Stimulated activated CD8-positive, alpha-beta memory T cell treated with anti-CD3 and anti-CD28 coated beads, Interleukin-7, amount 100 ng/mL, for 1 hour (primary cell): ENCODE measurements around the gene TPM2.

Source experiments
- DNase-seq, 2 donors: peaks; one replicate each; pipeline ENCODE4 v3.0.0-alpha.2; 2020; ENCODE audit warnings: low read depth in 2 of 2

Gene TPM2

DNA sequence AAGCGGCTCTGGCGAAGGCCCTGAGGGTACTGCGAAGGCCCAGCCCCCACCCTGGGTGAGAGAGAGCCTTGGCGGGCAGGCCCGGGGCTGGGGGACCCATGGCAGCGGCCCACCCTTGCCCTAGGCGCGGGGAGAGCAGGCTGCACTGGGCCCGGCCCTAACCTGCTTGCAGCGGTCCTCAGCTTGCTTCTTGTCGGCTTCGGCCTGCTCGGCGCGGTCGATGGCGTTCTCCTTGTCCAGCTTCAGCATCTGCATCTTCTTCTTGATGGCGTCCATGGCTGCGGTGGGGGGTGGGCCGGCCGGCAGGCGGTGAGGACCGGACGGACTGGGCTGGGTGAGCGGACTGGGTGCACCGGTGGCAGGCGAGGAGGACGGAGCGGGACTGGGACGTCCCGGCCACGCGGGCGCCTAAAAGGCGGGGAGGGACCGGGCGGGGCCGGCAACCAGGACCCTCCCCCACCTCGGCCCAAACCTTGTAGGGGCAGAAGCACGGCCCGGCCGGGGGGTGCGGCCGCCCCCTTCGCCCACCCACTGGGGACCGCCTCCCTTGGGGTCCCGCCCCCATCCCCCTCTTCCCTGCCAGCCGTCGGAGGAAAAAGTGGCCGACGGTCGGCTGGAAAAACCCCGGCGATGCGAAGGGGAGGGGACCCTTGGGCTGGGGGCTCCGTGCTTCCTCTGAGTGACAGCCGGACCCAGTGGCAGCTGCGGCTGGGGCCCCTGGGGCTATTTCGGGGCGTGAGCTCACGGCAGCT lies at the start of gene TPM2:
Gene TPM2 (minus strand): TSS at position 384 of the 752 bp plus-strand sequence. CDS start 108 bp downstream, at position 276.
- DNase-seq = no peak

DNA sequence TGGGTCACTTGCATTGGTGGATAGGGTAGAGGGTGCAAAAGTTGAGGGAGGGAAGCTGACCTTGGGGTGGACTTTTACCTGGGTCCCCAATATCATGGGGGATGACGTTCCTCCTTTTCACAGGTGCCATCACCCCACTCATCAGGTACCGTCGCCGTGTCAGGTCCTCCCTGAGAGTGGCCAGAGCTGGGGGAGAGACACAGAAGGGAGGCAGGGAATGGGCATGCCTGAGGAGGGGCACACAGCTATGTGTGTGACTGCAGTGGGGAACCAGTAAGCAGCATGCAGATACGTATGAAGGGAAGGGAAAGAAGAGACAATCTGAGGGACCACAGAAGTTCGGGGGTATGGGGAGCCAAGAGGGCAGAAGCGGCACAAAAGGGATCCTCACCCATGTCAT lies 49.2 kb upstream of the TPM2 start:
- DNase-seq = no peak

DNA sequence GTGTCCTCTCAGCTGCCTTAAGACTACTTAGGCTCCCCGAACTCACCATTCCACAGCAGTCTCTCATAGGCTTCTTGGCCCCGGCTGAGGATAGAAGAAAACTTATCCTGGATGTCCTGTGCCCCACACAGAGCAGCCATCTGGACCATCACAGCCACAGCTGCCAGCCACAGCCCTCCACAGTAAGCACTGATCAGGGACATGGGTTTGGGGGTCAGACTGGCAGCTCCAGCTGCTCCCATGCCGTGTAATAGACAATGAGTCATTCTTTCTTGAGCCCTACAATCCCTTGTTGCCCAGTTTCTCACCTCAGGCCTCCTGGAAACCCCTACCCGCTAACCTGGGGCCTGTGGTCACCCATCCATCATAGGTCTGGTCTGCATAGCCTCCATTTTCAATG lies 48.5 kb upstream of the TPM2 start:
- DNase-seq = no peak

DNA sequence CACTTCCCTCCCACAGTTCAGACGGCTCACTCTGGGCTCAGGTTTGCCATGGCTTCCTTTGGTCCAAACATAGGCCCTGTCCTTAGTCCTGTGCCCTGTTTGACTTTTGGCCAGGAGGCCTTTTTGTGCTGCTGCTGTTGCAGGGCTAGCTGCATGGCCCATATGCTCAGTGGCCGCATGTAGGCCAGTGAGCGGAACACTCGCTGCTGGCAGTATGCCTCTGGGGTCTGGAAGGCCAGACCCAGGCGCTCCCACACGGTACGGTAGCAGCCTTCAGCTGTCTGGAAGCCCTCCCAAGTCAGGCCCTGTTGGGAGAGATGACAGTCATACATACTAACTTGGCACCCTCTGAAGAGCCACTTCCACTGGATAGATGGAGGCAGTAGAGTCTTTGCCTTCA lies 47.4 kb upstream of the TPM2 start:
- no peak for DNase-seq

DNA sequence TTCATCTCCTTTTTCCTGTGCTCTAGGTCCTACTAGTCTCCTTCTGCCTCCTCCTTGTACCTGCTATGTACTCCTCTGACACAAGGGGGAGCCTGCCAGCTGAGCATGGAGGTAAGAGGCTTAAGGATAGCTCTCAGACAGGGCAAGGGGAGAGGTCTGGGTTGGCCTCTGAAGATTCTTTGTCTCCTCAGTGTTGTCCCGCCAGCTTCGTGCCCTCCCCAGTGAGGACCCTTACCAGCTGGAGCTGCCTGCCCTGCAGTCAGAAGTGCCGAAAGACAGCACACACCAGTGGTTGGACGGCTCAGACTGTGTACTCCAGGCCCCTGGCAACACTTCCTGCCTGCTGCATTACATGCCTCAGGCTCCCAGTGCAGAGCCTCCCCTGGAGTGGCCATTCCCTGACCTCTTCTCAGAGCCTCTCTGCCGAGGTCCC lies 46.5 kb upstream of the TPM2 start:
- peak in 1 of 2 donors; percentile 36 for DNase-seq

DNA sequence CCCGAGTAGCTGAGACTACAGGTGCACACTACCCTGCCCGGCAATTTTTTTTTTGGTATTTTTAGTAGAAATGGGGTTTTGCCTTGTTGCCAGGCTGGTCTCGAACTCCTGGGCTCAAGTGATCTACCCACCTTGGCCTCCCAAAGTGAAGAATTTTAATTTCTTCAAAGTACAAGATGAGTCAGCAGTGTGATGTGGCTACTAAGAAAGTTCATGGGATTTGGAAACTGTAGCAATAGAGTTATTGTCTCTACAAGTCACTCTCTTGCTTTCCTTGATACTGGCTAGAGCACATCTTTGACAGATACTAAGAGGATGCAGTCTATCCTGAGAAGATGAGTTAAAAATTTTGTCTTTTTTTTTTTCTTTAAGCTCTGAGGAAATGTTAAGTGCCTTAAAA lies 44.4 kb upstream of the TPM2 start:
- DNase-seq = no peak

DNA sequence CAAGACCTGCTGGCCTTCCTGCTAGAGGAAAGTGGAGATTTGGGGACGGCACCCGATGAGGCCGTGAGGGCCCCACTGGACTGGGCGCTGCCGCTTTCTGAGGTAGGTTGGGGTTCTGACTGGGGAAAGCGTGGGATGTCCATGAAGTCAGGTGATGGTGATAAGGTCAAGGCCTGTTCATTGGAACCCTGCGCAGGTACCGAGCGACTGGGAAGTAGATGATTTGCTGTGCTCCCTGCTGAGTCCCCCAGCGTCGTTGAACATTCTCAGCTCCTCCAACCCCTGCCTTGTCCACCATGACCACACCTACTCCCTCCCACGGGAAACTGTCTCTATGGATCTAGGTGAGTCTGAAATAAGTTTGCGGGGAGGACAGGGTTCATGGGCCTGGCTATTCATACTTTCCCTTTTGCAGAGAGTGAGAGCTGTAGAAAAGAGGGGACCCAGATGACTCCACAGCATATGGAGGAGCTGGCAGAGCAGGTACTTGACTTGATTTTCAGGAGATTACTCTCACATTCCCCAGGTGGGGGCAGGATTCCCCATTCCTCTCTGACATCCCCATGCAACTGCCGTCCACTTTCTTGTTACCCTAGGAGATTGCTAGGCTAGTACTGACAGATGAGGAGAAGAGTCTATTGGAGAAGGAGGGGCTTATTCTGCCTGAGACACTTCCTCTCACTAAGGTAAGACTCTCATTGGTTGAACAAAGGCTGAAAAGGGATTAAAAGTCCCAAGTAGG lies 43.2 kb upstream of the TPM2 start:
- DNase-seq = no peak

DNA sequence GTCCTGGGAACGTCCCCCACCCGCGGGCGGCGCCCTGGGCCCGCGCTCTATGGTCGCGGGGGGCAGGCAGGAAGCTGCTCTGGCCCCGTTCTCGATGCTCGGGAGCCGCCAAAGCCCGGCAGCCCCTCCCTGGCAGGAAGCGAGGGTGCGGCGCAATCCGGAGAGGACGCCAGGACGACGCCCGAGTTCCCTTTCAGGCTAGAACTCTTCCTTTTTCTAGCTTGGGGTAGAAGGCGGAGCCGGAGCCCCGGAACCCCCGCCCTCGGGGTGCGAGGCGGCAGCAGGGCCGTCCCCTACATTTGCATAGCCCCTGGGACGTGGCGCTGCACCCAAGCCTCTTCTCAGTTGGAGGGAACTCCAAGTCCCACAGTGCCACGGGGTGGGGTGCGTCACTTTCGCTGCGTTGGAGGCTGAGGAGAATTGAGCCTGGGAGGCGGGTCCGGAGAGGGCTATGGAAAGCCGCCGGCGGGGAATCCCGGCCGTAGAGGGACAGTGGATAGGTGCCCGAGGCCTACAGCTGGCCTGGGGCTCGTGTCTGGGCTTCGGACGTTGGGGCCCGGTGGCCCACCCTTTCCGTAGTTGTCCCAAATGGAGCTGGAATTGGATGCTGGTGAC lies 42.6 kb upstream of the TPM2 start, which contains the start of the genes CREB3 and TLN1:
Gene CREB3 (plus strand): TSS at position 482 of the 615 bp plus-strand sequence. CDS start 107 bp downstream, at position 589.
Gene TLN1 (minus strand): TSS at position 11 of the 615 bp plus-strand sequence. CDS start 6,501 bp downstream, outside the sequence.
- peak; percentile 90 to 92 for DNase-seq

DNA sequence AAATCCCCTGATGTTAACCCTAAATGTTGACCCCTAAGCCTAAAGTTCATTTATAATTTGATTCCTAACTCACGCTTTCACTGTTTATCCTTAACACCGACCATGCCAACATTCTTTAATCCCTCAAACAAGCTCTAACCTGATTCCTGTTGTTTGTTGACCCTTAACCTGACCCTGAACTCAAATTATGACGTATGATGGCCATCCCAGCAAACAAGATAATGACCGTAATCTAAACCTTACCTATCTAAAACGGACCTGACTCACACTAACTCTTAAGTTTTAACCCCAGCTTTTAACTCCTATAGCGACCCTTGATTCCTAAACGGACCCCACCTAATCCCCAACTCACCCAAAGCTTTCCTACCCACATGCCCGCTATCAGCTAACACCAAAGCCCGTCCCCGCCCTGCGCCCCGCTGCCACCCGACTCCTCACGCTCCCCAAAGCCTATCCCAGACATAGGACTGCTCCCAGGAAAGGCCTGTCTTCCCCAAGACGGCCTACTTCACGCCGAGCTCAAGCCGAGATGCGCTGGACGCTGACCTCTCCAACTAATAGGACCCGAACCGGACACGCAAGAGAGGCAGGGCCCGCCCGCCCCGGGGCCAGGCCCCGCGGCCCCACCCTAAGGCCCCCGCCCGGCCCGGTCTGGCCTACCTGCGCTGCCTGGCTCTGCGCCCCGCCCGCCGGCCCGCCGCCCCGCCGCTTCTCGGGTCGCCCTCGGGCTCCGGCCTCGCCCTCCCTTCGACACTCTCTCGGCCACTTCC lies 41.9 kb upstream of the TPM2 start:
- DNase-seq = no peak

DNA sequence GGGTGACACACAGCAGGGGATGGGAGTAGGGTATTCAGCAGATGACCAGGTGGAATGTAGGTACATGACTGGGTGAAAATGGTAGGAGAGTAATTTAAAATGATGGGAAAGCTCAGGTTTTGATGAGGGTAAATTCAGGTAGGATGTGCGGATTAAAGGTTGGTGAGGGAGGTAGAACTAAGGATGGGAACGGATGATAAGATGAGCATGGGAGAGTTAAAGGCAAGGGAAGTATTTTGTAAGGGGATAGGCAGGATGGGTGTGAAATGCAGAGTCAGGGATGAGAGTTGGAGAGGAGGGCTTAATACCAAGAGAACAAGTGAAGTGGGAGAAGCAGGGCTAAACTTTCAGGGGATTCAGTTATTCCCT lies 40.7 kb upstream of the TPM2 start:
- no peak for DNase-seq

DNA sequence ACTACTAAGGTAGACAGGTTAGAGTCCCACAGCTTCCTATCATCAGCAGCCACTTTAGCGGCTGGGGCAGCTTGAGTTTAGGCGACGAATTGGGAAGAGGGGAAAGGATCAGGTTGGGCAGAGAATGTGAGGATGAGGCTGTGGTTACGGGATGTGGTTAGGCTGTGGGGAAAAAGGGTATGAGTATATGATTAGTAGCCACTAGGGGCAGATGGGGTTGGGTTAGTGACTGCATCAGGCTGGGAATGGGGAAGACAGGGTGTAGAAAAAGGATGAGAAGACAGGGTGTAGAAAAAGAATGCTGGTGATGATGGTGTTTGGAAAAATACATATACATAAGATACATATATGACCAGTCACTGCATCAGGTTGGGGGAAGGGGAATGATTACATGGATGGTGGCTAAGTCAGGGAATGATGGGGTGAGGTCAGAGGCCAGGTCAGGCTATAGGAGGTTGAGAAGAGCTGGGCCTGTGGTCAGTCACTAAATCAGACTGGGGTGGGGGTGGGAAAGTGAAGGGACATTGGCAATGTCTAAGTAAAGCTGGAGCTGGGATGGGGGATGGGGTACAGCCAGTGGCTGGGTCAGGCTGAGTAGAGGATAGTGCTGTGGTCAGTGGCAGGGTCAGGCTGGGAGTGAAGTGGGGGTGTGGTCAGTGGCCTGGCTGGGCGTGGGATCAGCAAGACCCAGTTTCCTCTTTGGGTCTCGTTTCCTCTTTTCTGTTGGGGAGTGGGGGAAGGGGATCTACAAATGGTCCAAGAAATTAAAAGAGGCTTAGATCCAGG lies 40.2 kb upstream of the TPM2 start:
- no peak for DNase-seq

DNA sequence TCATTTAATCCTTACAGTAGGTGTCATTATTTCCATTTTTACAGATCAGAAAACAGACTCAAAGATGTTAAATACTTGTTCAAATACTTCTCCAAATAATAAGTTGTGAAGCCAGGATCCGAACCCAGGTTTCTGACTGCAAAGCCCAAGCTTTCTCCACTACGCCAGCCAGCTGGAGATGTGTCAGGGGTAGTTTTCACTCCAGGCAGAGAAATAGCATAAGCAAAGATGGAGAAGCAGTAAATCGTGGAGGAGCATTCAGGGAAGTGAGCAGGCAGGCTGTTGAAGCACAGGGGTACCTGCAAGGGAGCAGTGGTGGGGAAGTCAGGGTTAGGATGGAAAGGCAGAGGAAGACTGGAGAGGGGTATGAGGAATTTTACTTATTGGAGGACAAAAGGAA lies 39.4 kb upstream of the TPM2 start:
- DNase-seq = no peak

DNA sequence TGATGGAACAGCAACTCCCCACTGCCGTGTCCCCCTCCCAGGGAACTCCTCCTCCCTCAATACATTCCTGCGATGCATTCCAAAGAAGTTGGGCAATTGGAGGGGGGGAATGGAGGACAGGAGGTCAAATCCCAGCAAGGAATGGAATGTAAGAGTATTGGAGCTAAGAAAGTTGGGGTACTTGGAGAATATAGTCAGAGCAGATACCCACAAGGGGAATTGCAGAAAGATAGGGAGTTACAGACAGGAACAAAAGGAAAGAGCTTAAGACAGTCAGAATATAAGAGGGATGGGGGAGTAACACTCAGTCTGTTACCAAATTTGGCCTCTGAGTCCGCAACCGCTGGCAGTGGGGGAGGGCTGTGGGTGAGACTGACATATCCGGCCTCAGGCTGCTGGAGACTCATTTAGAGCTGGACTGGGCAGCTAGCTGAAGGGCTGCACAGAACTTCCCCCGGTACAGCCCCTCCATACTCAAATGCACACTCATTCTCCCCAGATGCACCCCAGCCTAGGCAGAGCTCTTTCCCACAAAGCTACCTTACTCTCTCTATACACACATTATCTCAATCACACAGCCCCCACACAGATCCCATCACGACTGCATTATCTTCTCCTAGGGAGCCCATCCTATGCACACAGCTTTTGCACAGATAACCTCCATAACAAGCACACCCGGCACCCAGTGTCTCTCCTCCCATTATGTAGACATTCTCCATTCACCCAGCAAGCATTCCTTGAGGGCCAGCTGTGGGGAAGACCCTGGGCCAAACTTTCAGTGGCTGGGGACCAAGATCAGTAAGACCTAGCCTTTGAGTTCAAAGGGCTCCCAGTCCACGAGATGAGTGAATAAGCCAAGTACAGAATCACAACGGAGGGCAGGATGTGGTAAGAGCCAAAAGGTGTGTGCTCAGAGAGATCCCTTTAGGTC lies 38.6 kb upstream of the TPM2 start:
- no peak for DNase-seq

DNA sequence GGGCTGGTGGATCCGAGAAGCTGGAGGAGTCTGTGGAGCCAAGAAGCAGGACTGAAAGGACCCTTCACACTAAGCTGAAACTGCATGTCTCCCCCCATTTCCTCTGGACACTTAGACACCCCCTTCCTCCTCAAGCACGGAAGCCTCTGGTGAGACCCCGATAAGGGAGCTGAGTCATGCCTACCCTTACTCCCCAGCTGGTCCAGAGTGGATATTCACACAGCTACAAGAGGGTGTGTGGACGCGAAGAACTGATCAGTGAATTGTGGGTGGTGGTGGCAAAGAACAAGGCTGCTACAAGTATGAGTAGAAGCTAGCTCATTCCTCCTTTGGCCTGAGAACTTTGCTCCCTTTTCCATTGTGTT lies 37.9 kb upstream of the TPM2 start:
- DNase-seq = no peak

DNA sequence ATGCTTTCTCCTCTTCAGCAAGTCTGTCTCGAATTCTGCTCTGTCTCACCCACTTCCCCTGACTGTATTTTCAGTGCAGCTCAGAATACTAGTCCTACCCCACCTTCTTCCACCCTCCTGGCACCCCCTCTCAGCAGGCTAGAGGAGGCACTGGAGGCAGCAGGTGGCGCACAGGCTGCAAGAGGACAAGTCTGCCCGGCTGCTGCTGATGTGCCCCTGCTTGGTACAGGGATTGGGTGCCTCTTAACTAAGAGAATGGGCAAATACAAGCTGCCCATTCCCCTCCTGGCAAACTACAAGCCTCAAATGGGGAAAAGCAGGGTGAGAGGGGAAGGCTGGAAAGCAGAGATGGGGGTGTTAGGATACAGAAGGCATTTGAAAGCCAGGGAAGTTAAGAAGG lies 37.2 kb upstream of the TPM2 start:
- DNase-seq = no peak

DNA sequence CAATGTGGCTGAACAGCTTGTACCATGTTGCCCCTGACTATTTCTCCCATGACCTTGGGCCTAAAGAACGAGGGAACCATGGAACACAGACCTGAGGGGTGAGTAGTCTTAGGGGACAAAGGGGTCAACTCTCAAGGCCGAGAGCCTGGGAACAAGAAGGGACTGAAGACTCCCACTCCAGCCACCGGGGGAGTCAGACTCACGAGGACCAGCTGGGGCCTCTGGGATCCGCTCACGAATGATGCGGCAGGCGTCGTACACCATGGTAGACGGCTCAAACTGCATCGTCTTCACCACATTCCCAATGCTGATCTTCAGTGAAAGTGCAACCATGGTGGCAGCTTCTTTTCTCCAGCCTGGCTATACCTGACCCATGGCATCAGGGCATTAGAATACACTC lies 35.6 kb upstream of the TPM2 start:
- DNase-seq = no peak

DNA sequence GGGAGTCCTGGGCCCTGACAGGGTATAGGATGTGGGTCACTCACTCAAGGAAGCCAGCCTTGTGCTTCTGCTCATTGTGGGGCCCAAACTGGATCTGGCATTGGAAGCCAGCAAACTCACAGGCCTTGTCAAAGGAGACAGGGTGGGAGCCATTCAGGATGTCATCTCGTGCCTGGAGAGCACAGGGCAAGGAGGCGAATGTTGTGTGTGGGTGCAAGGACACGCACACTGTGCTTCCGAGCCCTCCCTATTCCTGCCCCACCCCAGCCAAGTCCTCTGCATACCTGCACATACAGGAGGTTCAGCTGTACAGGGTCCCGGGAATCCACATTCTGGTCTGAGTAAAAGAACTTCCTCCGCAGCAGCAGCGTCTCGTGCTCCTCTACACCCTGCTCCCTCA lies 34.2 kb upstream of the TPM2 start:
- no peak for DNase-seq

DNA sequence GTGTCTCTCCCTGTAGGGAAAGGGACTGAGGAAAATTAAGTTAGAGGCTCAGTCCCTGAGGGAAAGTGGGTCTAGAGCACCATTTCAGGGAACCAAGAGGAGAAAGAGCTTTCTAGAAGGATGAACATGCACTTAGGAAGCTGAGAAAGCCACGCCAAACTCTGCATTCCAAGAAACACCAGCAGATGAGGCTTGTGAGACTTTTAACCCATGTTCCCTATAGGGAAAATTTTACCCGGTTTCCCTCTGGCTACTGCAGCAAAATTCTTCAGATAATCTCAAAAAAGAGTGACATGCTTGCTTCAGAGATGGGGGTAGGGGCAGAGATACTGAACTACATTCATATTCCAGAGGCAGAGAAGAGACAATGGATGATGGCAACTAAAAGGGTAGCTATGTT lies 33.7 kb upstream of the TPM2 start:
- DNase-seq = no peak

DNA sequence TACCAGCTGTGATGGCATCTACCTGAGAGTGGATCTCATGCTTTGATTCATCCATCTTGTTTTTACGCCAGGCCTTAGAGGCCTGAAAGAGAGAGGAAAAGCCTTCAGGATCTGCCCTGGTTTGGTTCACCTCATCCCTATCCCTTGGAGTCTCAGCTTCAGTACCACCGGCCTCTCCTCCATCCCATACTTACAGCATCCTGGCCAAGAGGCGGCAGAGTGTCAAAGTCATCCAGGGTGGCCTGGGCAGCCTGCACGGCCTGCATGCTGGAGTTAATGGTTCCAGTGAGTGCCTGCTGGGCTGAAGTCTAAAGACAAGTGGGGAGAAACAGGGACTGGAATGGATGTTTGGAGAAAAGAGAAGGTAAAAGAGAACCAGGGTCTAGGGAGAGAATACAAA lies 29.8 kb upstream of the TPM2 start:
- no peak for DNase-seq
